MM.1S (cell line): ENCODE measurements around the gene NCR3LG1.
A peak's percentile ranks its signal among the peaks of the same experiment; 100 is the strongest.

Experiments
- DNase-seq: peaks from one replicate; pipeline ENCODE4 v3.0.0-alpha.2; 2015
- H2AFZ ChIP-seq: fragments of 300-600 bp; sonication (generic); 2 replicates; pipeline ENCODE4 v1.6.0; 2016; ENCODE audit warnings: antibody characterized with exemption, low read length
- H3F3A ChIP-seq: fragments of 300-600 bp; sonication (generic); 2 replicates; pipeline ENCODE4 v1.6.1; 2016; ENCODE audit warnings: mild to moderate bottlenecking, antibody characterized with exemption, low read length, moderate library complexity, mixed read lengths; ENCODE audit not compliant: insufficient read depth
- H3K27ac ChIP-seq: fragments of 300-600 bp; sonication (generic); 2 replicates; pipeline ENCODE4 v1.5.1; 2016; ENCODE audit warnings: mild to moderate bottlenecking, low read length
- H3K27me3 ChIP-seq: fragments of 300-600 bp; sonication (generic); replicated peaks from 2 replicates; pipeline ENCODE4 v1.6.0; 2016; ENCODE audit warnings: low read length; ENCODE audit not compliant: insufficient read depth
- H3K36me3 ChIP-seq: fragments of 300-600 bp; sonication (generic); replicated peaks from 2 replicates; pipeline ENCODE4 v1.6.1; 2016; ENCODE audit warnings: mild to moderate bottlenecking, low read length, mixed read lengths; ENCODE audit not compliant: insufficient read depth
- H3K4me1 ChIP-seq: fragments of 300-600 bp; sonication (generic); 2 replicates; pipeline ENCODE4 v1.6.1; 2016; ENCODE audit warnings: low read length, mixed read lengths
- H3K4me2 ChIP-seq: fragments of 300-600 bp; sonication (generic); 2 replicates; pipeline ENCODE4 v1.6.0; 2016; ENCODE audit warnings: low read depth, low read length
- H3K4me3 ChIP-seq: fragments of 300-600 bp; sonication (generic); 2 replicates; pipeline ENCODE4 v1.5.1; 2016; ENCODE audit warnings: low read length, mixed read lengths
- H3K79me2 ChIP-seq: fragments of 300-600 bp; sonication (generic); 2 replicates; pipeline ENCODE4 v1.6.1; 2016; ENCODE audit warnings: mixed run types, low read length, mixed read lengths
- H3K9ac ChIP-seq: fragments of 300-600 bp; sonication (generic); 2 replicates; pipeline ENCODE4 v1.6.1; 2016; ENCODE audit warnings: low read length, mixed read lengths
- H3K9me2 ChIP-seq: fragments of 300-600 bp; sonication (generic); replicated peaks from 2 replicates; pipeline ENCODE4 v1.6.1; 2016; ENCODE audit warnings: mild to moderate bottlenecking, low read length, mixed read lengths; ENCODE audit not compliant: insufficient read depth
- H3K9me3 ChIP-seq: fragments of 300-600 bp; sonication (generic); replicated peaks from 2 replicates; pipeline ENCODE4 v1.6.1; 2016; ENCODE audit warnings: mild to moderate bottlenecking, low read length, mixed read lengths; ENCODE audit not compliant: insufficient read depth
- H4K20me1 ChIP-seq: fragments of 300-600 bp; sonication (generic); 2 replicates; pipeline ENCODE4 v1.6.1; 2016; ENCODE audit warnings: mild to moderate bottlenecking, low read length, moderate library complexity, mixed read lengths; ENCODE audit not compliant: insufficient read depth
- CTCF ChIP-seq: fragments of 300-600 bp; sonication (generic); IDR thresholded peaks from 2 replicates; pipeline ENCODE4 v1.5.1; 2016; ENCODE audit warnings: antibody characterized with exemption, low read length, mixed read lengths
- EZH2 ChIP-seq: fragments of 300-600 bp; sonication (generic); optimal IDR thresholded peaks from 2 replicates; pipeline ENCODE3; 2017; ENCODE audit warnings: low read depth, mild to moderate bottlenecking, antibody characterized with exemption, low read length, mixed read lengths
- EZH2phosphoT487 ChIP-seq: fragments of 300-600 bp; sonication (generic); IDR thresholded peaks from 2 replicates; pipeline ENCODE4 v1.6.1; 2018; ENCODE audit warnings: antibody characterized with exemption, low read length

The NCR3LG1 gene

GRCh38 chr11:17405232-17406005 is 53.8 kb downstream of the NCR3LG1 start:
- no peaks in the 10 kb centered on the region for H3K9me3 ChIP-seq
- H3K27ac ChIP-seq: peak overlapping the region; percentile 41; the same call in 1 of the 2 replicates
- peaks cover 16% of the 10 kb centered on the region for H3K4me1 ChIP-seq
- no peaks in the 10 kb centered on the region for H3K36me3 ChIP-seq
- no peaks in the 10 kb centered on the region for H4K20me1 ChIP-seq
- H3K4me2 ChIP-seq: peak overlapping the region; percentile 42
- TF ChIP-seq EZH2 (no peak), EZH2phosphoT487 (no peak), CTCF (peak; percentile 36)
- peak overlapping the region; percentile 72 for H2AFZ ChIP-seq
- H3F3A ChIP-seq: 0 out of 2 replicates have a peak, but pooled peaks cover 6% of the 10 kb centered on the region
- no peaks in the 10 kb centered on the region for H3K79me2 ChIP-seq
- no peak overlapping the region; the same call in 1 of the 2 replicates for H3K9ac ChIP-seq
- H3K9me2 ChIP-seq: no peaks in the 10 kb centered on the region
- no peaks in the 10 kb centered on the region for H3K27me3 ChIP-seq
- DNase-seq: peak; percentile 37
- H3K4me3 ChIP-seq: peak overlapping the region; percentile 7; the same call in 1 of the 2 replicates

GRCh38 chr11:17406082-17406817 is 54.6 kb downstream of the NCR3LG1 start:
- TF ChIP-seq EZH2phosphoT487 (no peak), CTCF (no peak), EZH2 (no peak)
- Histone ChIP-seq H3K9ac (no peak overlapping the region; the same call in 1 of the 2 replicates), H3F3A (0 out of 2 replicates have a peak, but pooled peaks cover 6% of the 10 kb centered on the region), H3K36me3 (no peaks in the 10 kb centered on the region), H2AFZ (peak overlapping the region; percentile 72), H3K9me3 (no peaks in the 10 kb centered on the region), H3K4me1 (peaks cover 16% of the 10 kb centered on the region), H3K4me2 (peak overlapping the region; percentile 42), H3K27me3 (no peaks in the 10 kb centered on the region), H3K27ac (peak overlapping the region; percentile 41; the same call in 1 of the 2 replicates), H3K79me2 (no peaks in the 10 kb centered on the region), H3K9me2 (no peaks in the 10 kb centered on the region), H3K4me3 (peak overlapping the region; percentile 7; the same call in 1 of the 2 replicates), H4K20me1 (no peaks in the 10 kb centered on the region)
- DNase-seq: no peak

GRCh38 chr11:17406818-17407149 is 55.2 kb downstream of the NCR3LG1 start:
- no peak overlapping the region for H3K27ac ChIP-seq
- no peak for TF ChIP-seq EZH2phosphoT487
- no peak for TF ChIP-seq EZH2
- TF ChIP-seq CTCF: no peak
- no peak overlapping the region for H3K9ac ChIP-seq
- no peaks in the 10 kb centered on the region for H3K36me3 ChIP-seq
- H3F3A ChIP-seq: 0 out of 2 replicates have a peak, but pooled peaks cover 6% of the 10 kb centered on the region
- DNase-seq: no peak
- no peaks in the 10 kb centered on the region for H3K9me2 ChIP-seq
- no peaks in the 10 kb centered on the region for H3K79me2 ChIP-seq
- H3K4me3 ChIP-seq: no peak overlapping the region
- H2AFZ ChIP-seq: no peak overlapping the region
- H4K20me1 ChIP-seq: no peaks in the 10 kb centered on the region
- peaks cover 16% of the 10 kb centered on the region for H3K4me1 ChIP-seq
- no peaks in the 10 kb centered on the region for H3K9me3 ChIP-seq
- H3K4me2 ChIP-seq: no peak overlapping the region
- H3K27me3 ChIP-seq: no peaks in the 10 kb centered on the region
